Activated CD8-positive, alpha-beta memory T cell treated with anti-CD3 and anti-CD28 coated beads for 36 hours (primary cell): ENCODE data around the gene RACGAP1. TPM values are rescaled to one million over a fixed set of nuclear protein-coding genes. Genes with fewer than 3 reads are reported as not detected.

Experiments used
- CTCF ChIA-PET: fragments of 350-600 bp; sonication (Branson Sonifier 250); formaldehyde crosslinking; loops from one replicate; lab custom pipeline; 2021; ENCODE audit warnings: antibody characterized with exemption; lab: Charles Lee
- POLR2A ChIA-PET: fragments of 350-600 bp; sonication (Branson Sonifier 250); formaldehyde crosslinking; loops from one replicate; lab custom pipeline; 2021; ENCODE audit warnings: antibody characterized with exemption; lab: Charles Lee
- total RNA-seq, 2 experiments: library from RNA; stranded (reverse); gene quantifications; one replicate each; pipeline ENCODE4 v1.2.3, GENCODE V29; 2021

Gene RACGAP1
- total RNA-seq, 2 experiments from 2014 or later, result 83.8 to 89.6 TPM

DNA sequence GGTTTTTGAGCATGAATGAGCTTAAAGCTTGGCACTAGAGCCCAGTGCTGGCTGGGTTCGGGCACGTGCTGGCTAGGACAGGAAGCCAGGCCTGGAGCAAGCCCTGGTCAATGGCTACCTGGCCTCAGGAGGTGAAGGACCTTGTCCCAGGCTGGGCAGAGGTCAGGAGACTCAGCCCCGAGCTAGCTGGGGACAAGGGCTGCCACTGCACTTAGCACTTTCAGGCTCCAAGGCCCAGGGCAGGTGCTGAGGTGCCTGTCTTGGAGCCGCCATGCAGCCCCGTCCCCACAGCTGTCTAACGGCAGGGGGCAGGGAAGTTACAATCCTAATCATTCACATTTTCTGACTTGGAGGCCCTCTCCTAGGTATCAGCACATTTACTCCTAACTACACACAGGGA lies 56.8 kb downstream of the RACGAP1 start:
- CTCF ChIA-PET, result interaction anchor here (0.7 to 5.2 kb wide), 15 partner anchors 9 to 115 kb away, joined by 4 to 53 read pairs (median 11); partner anchors contain the start of genes AQP2 and SMARCD1

GRCh38 chr12:49967777-49968250 lies 57.5 kb downstream of the RACGAP1 start:
- POLR2A ChIA-PET, result interaction anchor here (0.6 to 1.0 kb wide), 2 partner anchors 91 to 211 kb away, joined by 3 to 4 read pairs; no protein-coding TSS in a partner anchor
- CTCF ChIA-PET, result interaction anchor here (0.7 to 5.2 kb wide), 34 partner anchors 8 to 238 kb away, joined by 3 to 53 read pairs (median 8); partner anchors contain the start of genes AQP2, RACGAP1 and SMARCD1

More for the DNA sequence above, 56.8 kb downstream of the RACGAP1 start:
- POLR2A ChIA-PET, result interaction anchor here (0.6 kb wide), 1 partner anchor 212 kb away, joined by 4 read pairs; no protein-coding TSS in a partner anchor

DNA sequence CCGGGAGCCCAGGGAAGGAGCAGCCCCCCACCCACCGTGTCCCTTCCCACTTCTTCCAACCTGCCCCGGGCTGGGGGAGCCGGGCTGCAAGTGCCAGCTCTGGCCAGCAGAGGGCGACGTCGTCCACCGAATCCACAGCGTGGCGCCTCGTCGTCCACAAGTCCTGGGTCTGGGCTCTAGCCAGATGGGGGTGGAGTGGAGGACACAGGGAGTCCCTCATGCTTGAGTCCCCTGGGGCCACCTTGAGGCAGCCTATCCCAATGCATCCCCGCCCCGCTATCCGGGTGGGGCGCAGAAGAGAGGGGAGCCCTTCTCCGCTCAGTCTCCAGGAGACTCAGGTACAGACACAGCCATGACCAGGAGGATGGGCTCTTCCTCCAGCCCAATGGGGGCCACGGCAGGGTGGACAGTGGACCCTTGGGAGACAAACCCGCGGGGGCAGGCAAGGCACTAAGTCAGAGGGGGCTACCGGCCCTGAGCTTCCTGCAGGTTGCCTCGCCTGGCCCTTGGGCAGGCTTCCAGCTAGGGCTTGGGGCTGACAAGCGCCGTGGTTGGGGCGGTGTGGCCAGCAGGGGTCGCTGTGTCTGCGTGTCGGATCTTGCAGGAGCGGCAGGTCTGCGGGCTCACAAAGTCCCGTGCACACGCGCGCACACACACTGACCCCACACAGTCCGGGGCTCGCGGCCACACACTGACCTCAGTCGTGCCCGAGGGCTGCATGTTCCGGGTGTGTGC lies 58.1 kb downstream of the RACGAP1 start:
- POLR2A ChIA-PET, result interaction anchor here (1.0 kb wide), 1 partner anchor 91 kb away, joined by 3 read pairs; no protein-coding TSS in a partner anchor
- CTCF ChIA-PET, result interaction anchor here (0.6 to 5.2 kb wide), 45 partner anchors 9 to 491 kb away, joined by 3 to 53 read pairs (median 5); partner anchors contain the start of genes AQP2, BCDIN3D, RACGAP1 and SMARCD1

DNA sequence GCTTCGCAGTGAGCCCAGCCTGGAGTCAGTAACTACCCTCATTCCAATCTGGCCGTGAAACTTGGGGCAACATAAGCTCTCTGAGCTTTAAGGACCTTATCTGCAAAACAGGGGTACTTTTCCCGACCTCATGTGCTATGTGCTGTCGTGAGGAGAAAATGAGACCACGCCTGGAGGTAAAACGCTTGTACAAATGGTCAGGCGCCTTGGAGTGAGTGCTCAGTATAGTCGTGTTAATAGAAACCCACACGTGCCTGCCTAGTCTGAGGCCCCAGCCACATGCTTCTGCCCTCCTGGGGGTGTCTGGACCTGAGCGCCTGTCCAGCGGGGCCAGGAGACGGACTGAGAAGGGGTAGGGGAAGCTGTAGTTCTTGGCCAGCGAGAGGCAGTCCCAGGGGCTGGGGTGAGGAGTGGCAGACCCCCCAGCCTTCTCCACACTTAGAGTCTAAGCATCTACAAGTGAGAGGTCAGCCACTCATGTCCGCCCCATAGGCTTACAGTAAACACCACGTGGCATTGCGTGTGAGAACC lies 58.7 kb downstream of the RACGAP1 start:
- ChIA-PET POLR2A (interaction anchor here (1.0 kb wide), 1 partner anchor 92 kb away, joined by 3 read pairs; no protein-coding TSS in a partner anchor), CTCF (interaction anchor here (0.6 to 5.2 kb wide), 41 partner anchors 8 to 491 kb away, joined by 3 to 53 read pairs (median 5); partner anchors contain the start of genes BCDIN3D, RACGAP1 and SMARCD1)

DNA sequence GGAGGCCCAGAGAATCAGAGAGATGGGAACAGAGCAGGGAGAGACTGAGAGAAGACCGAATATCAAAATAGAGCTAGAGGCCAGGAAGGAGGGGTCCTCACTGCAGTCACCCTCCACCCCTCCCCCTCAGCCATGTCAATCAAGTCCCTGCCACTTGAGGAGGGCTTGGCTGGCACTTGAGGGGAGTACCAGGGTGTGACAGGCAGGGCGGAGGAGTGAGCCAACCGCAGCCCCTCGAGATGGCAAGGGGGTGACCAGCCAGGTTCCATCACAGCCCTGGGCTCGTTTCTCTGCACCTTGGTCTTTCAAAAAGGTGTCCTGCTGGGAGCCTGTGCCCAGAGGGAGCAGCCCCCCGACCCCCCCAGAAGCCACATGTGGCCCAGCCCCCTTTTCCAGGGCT lies 59.5 kb downstream of the RACGAP1 start:
- CTCF ChIA-PET, result interaction anchor here (0.7 to 5.2 kb wide), 20 partner anchors 10 to 122 kb away, joined by 4 to 53 read pairs (median 10); partner anchors contain the start of gene RACGAP1
- POLR2A ChIA-PET, result interaction anchor here (0.6 kb wide), 1 partner anchor 224 kb away, joined by 3 read pairs; the partner anchor contains the start of gene TMBIM6

- POLR2A ChIA-PET, result interaction anchor here (0.6 kb wide), 1 partner anchor 224 kb away, joined by 3 read pairs; the partner anchor contains the start of gene TMBIM6
- CTCF ChIA-PET, result interaction anchor here (0.7 to 5.2 kb wide), 6 partner anchors 10 to 101 kb away, joined by 3 to 53 read pairs (median 14); no protein-coding TSS in a partner anchor
Measured at GRCh38 chr12:49964849-49965624, 60.3 kb downstream of the RACGAP1 start.

DNA sequence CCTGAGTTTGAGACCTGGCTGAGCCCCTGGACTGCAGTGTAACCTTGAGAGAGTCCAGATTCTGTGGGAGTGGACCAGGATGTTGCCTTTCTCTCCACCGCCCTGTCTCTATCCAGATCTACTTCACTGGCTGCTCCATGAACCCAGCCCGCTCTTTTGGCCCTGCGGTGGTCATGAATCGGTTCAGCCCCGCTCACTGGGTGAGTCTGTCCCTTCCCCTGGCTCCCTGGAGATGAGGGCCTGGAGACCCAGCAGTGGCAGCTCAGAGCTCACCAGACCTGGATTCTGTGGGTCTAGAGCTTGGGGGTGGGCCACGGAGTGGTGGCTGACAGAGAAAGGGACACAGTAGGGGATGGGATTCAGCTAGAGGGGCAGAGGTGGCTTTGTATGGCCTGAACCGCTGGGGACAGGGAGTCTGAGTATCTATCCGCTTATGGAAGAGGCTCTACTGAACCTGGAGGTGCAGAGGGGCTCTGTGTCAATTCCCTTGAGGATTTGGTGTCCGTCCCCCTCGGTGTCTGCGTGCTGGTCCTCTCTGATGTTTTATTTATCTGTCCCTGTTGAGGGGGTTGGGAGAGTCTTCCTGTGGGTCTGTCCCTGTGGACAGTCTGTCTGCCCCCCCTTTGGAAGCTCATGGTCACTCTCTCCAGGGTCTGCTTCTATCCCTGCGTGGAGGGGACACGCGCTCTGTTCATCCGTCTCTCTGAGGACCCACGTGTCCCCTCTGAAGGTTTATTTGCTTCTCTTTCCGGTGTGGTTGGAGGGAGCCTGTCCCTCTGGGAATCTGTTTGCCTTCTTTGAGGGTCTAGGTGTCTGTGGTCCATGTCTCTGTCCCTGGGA lies 61.1 kb downstream of the RACGAP1 start:
- ChIA-PET POLR2A (no interaction called here), CTCF (interaction anchor here (0.9 to 1.6 kb wide), 2 partner anchors 12 to 19 kb away, joined by 3 read pairs; no protein-coding TSS in a partner anchor)

- POLR2A ChIA-PET, result no interaction called here
- CTCF ChIA-PET, result interaction anchor here (0.8 to 0.9 kb wide), 2 partner anchors 13 kb away, joined by 3 read pairs; no protein-coding TSS in a partner anchor
Measured at GRCh38 chr12:49962861-49963765, 62.2 kb downstream of the RACGAP1 start.

- CTCF ChIA-PET, result interaction anchor here (1.3 kb wide), 1 partner anchor 17 kb away, joined by 3 read pairs; no protein-coding TSS in a partner anchor
- POLR2A ChIA-PET, result no interaction called here
Measured at GRCh38 chr12:49961993-49962764, 63.1 kb downstream of the RACGAP1 start.

- CTCF ChIA-PET, result interaction anchor here (1.3 kb wide), 1 partner anchor 16 kb away, joined by 3 read pairs; no protein-coding TSS in a partner anchor
- POLR2A ChIA-PET, result no interaction called here
Measured at GRCh38 chr12:49961111-49961922, 64.0 kb downstream of the RACGAP1 start, which contains the start of gene AQP5. TSS of gene AQP5 (plus strand) at chr12:49961872. CDS start at chr12:49962018, 146 bp downstream.

DNA sequence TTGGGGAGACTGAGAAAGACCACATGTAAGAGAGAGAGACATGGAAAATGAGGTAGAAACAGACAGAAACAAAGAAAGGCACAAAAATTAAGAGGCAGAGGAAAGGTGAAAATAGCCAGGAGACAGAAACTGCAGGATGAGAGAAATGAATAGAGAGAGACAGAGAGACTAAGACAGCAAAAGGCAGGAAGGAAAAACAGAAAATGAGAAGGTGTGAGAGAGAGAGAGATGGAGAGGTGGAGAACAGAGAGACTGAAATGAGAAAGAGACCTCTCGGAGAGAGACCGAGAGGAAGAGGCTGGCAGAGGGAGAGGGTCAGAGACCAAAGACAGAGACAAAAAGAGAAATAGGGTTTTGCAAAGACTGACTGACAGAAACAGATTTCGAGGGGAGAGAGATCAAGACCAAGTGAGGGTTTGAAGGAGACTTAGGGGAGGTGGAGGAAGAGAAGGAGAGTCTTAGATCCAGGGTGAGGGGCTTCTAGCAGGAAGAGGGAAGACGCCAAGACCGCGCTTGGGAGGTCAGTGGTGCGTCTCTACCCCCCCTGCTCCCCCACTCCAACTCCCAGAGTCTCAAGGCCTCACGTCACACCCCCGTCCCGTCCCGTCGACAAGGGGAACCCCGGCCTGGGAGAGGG lies 64.7 kb downstream of the RACGAP1 start:
- POLR2A ChIA-PET, result no interaction called here
- CTCF ChIA-PET, result interaction anchor here (1.2 to 2.2 kb wide), 3 partner anchors 15 to 95 kb away, joined by 3 to 11 read pairs (median 3); no protein-coding TSS in a partner anchor

DNA sequence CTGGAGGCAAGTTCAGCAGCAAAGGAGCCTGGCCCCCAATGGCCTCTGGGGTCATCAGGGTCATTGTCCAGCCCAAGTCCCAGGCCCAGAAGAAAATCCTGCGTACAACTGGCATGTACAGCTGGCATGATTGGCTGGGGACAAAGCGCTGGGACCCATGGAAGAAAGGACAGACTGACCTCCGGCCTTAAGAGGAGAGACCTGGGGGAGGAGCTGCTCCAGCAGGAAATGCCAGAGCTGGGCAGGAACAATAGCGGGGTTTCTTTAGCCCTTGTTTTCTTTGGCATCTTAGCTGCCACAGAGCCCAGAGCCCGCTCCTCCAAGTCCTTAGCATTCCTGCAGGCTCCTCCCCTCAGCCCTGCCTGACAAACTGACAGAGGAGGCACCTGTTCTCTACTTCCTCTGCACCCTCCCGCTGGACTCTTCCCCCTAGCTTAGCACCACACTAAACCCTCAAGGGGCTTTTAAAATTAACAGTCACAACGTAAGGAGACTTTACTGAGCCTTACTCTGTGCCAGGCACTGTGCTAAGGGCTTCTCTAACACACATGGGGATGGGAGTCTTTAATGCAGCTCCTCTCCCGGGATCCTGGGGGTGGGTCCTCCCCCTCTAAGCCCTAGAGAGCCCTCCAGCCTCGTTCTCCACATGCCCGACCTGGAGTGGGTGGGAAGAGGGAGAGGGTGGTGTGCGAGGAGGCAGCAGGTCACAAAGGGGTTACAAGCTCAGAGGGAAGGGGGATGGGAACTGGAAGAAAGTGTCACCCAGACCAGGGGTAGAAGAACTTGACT lies 65.4 kb downstream of the RACGAP1 start:
- CTCF ChIA-PET, result interaction anchor here (1.2 to 2.7 kb wide), 4 partner anchors 7 to 96 kb away, joined by 3 to 11 read pairs (median 6); no protein-coding TSS in a partner anchor
- POLR2A ChIA-PET, result no interaction called here

- CTCF ChIA-PET, result interaction anchor here (2.7 kb wide), 1 partner anchor 9 kb away, joined by 8 read pairs; no protein-coding TSS in a partner anchor
- POLR2A ChIA-PET, result no interaction called here
Measured at GRCh38 chr12:49957570-49957967, 67.7 kb downstream of the RACGAP1 start.
